Esophagus muscularis mucosa (tissue), 4 donors: ENCODE results near the gene PXN. TPM values are rescaled to one million over a fixed set of nuclear protein-coding genes. Genes with fewer than 3 reads are reported as not detected.

ENCODE experiments used
- DNase-seq: peaks from one replicate; pipeline ENCODE4 v3.0.0-alpha.2; 2017; ENCODE audit errors: extremely low spot score
- H3K27ac ChIP-seq, 4 donors: fragments of 200-600 bp; sonication (generic); replicated peaks in 1 of 4; 1 replicate in 3 of 4; 2 replicates in 1 of 4; pipeline ENCODE4 v1.5.1; 2016 to 2019; ENCODE audit warnings: mild to moderate bottlenecking in 1 of 4
- H3K27me3 ChIP-seq, 4 donors: fragments of 200-600 bp; sonication (generic); one replicate each; pipeline versions ENCODE4 v1.5.1 to v1.6.0; 2016 to 2019
- H3K36me3 ChIP-seq, 4 donors: fragments of 200-600 bp; sonication (generic); one replicate each; pipeline ENCODE4 v1.5.1; 2016 to 2019
- H3K4me1 ChIP-seq, 4 donors: fragments of 200-600 bp; sonication (generic); one replicate each; pipeline ENCODE4 v1.5.1; 2016 to 2019
- H3K4me3 ChIP-seq, 4 donors: fragments of 200-600 bp; sonication (generic); 1 replicate in 2 of 4; 2 replicates in 2 of 4; pipeline ENCODE4 v1.5.1; 2016 to 2019; ENCODE audit warnings: mild to moderate bottlenecking in 4 of 4, moderate library complexity in 1 of 4
- H3K9me3 ChIP-seq, 4 donors: fragments of 200-600 bp; sonication (generic); 1 replicate in 3 of 4; 2 replicates in 1 of 4; pipeline ENCODE4 v1.5.1; 2016 to 2019
- EP300 ChIP-seq: sonication (generic); formaldehyde crosslinking; IDR thresholded peaks from one replicate; pipeline ENCODE4 v1.6.1; 2017; ENCODE audit warnings: antibody characterized with exemption
- POLR2A ChIP-seq: fragments of 450-650 bp; IDR thresholded peaks from one replicate; pipeline ENCODE4 v1.6.1; 2017; ENCODE audit warnings: antibody characterized with exemption, moderate library complexity, mild to moderate bottlenecking, low read depth
- POLR2AphosphoS5 ChIP-seq, 2 donors: sonication (generic); formaldehyde crosslinking; IDR thresholded peaks; one replicate each; pipeline ENCODE4 v1.6.1; 2017; ENCODE audit warnings: antibody characterized with exemption in 2 of 2
- WGBS: methylation state at CpG from one replicate; pipeline ENCODE4 v1.1.5; 2018; 5-methylcytosine and 5-hydroxymethylcytosine counted together
- intact Hi-C: fragments of 100-400 bp; cut with DNase I; formaldehyde crosslinking; loops from one replicate; pipeline ENCODE4 v1.15.1; 2023
- total RNA-seq, 4 donors: library from RNA; depleted of rRNA; stranded (reverse); fragments of >200 nt; gene quantifications; one replicate each; pipeline versions ENCODE4 v1.1.0 to v1.2.1, GENCODE V29; 2016
- TF ChIP-seq, protein P1 (sequence below), 3 experiments: fragments of 200-600 bp in 2 of 3; fragments of 450-650 bp in 1 of 3; sonication (generic) in 2 of 3; IDR thresholded peaks; one replicate each; pipeline ENCODE4 v1.5.1; 2017 to 2019; ENCODE audit warnings: antibody characterized with exemption in 3 of 3, mild to moderate bottlenecking in 2 of 3, moderate library complexity in 1 of 3

The PXN gene
- total RNA-seq, 4 donors from 2014 or later = 51.9 to 89.4 (median 71.9) TPM

- Histone ChIP-seq H3K9me3 (no peaks in the 10 kb centered on the region), H3K4me3 (no peak overlapping the region), H3K36me3 (peaks cover 19 to 33% (median 27%) of the 10 kb centered on the region in 4 donors), H3K27me3 (no peaks in the 10 kb centered on the region), H3K27ac (no peak overlapping the region), H3K4me1 (peaks cover 0 to 9% (median 7%) of the 10 kb centered on the region in 4 donors)
- no peak for DNase-seq
- intact Hi-C loops = no loop called here
- WGBS = 92% methylated on average over 6 of the region's 10 CpGs
- TF ChIP-seq POLR2A (no peak), POLR2AphosphoS5 (IDR thresholded peaks at IDR 0.05) (no peak), EP300 (no peak)
- TF ChIP-seq, protein P1, sequence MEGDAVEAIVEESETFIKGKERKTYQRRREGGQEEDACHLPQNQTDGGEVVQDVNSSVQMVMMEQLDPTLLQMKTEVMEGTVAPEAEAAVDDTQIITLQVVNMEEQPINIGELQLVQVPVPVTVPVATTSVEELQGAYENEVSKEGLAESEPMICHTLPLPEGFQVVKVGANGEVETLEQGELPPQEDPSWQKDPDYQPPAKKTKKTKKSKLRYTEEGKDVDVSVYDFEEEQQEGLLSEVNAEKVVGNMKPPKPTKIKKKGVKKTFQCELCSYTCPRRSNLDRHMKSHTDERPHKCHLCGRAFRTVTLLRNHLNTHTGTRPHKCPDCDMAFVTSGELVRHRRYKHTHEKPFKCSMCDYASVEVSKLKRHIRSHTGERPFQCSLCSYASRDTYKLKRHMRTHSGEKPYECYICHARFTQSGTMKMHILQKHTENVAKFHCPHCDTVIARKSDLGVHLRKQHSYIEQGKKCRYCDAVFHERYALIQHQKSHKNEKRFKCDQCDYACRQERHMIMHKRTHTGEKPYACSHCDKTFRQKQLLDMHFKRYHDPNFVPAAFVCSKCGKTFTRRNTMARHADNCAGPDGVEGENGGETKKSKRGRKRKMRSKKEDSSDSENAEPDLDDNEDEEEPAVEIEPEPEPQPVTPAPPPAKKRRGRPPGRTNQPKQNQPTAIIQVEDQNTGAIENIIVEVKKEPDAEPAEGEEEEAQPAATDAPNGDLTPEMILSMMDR (IDR thresholded peaks at IDR 0.05) = no peak
Measured at GRCh38 chr12:120206228-120206627, 59.3 kb downstream of the PXN start.

GRCh38 chr12:120204171-120204570 lies 61.4 kb downstream of the PXN start:
- H3K27me3 ChIP-seq = no peaks in the 10 kb centered on the region
- 95% methylated on average over 7 of the region's 7 CpGs for WGBS
- no peak overlapping the region for H3K4me3 ChIP-seq
- H3K4me1 ChIP-seq = peaks cover 13 to 22% (median 20%) of the 10 kb centered on the region in 4 donors
- H3K36me3 ChIP-seq = peaks cover 9 to 16% (median 13%) of the 10 kb centered on the region in 4 donors
- TF ChIP-seq EP300 (no peak), POLR2A (no peak), POLR2AphosphoS5 (IDR thresholded peaks at IDR 0.05) (no peak)
- TF ChIP-seq, protein P1 (IDR thresholded peaks at IDR 0.05) = no peak
- intact Hi-C loops = no loop called here
- no peak for DNase-seq
- H3K9me3 ChIP-seq = no peaks in the 10 kb centered on the region
- H3K27ac ChIP-seq = no peak overlapping the region

GRCh38 chr12:120200364-120200800 lies 65.1 kb downstream of the PXN start:
- no peak for DNase-seq
- peaks cover 18 to 56% (median 45%) of the 10 kb centered on the region in 4 donors for H3K4me1 ChIP-seq
- WGBS = 5% methylated on average over 15 of the region's 16 CpGs
- TF ChIP-seq POLR2A (no peak), POLR2AphosphoS5 (IDR thresholded peaks at IDR 0.05) (no peak), EP300 (no peak)
- TF ChIP-seq, protein P1 (IDR thresholded peaks at IDR 0.05) = no peak
- peak overlapping the region; percentile 81 to 98 (median 84) for H3K4me3 ChIP-seq
- H3K9me3 ChIP-seq = no peaks in the 10 kb centered on the region
- no peaks in the 10 kb centered on the region for H3K27me3 ChIP-seq
- H3K27ac ChIP-seq = peak overlapping the region; percentile 79 to 89 (median 87)
- intact Hi-C loops = no loop called here
- H3K36me3 ChIP-seq = peaks cover 26 to 44% (median 35%) of the 10 kb centered on the region in 4 donors

- Histone ChIP-seq H3K27me3 (no peaks in the 10 kb centered on the region), H3K36me3 (peaks cover 26 to 44% (median 35%) of the 10 kb centered on the region in 4 donors), H3K4me1 (peaks cover 23 to 62% (median 51%) of the 10 kb centered on the region in 4 donors), H3K27ac (peak overlapping the region; percentile 79 to 89 (median 87)), H3K4me3 (peak overlapping the region; percentile 81 to 98 (median 84)), H3K9me3 (no peaks in the 10 kb centered on the region)
- intact Hi-C loops = no loop called here
- no peak for TF ChIP-seq POLR2A
- TF ChIP-seq POLR2AphosphoS5 (IDR thresholded peaks at IDR 0.05) = peak; percentile 42 to 70
- 33% methylated on average over 6 of the region's 12 CpGs for WGBS
- no peak for DNase-seq
Measured at GRCh38 chr12:120199595-120200306, 65.8 kb downstream of the PXN start.

DNA sequence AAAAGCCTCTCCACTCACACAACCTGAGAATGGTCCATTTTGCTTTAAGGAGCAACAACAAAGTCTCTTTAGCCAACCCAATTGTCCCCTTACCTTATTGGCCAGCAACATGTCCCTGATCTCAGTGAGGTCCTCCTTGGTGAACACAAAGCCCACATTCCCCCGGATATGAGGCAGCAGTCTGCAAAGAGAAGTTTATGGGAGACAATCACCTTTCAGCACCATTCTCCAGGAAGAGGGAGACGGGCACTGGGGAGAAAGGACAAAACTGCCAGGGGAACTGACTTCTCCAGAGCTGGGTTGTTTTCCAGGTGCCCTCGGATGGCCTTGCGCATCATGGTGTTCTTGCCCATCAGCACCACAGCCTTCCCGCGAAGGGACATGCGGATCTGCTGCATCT lies 66.5 kb downstream of the PXN start:
- 74% methylated on average over 6 of the region's 7 CpGs for WGBS
- Histone ChIP-seq H3K27ac (peak overlapping the region; percentile 79 to 89 (median 87)), H3K27me3 (no peaks in the 10 kb centered on the region), H3K4me1 (peaks cover 23 to 66% (median 53%) of the 10 kb centered on the region in 4 donors), H3K4me3 (peak overlapping the region; percentile 81 to 98 (median 84)), H3K36me3 (peaks cover 26 to 44% (median 35%) of the 10 kb centered on the region in 4 donors), H3K9me3 (no peaks in the 10 kb centered on the region)
- TF ChIP-seq, protein P1 (IDR thresholded peaks at IDR 0.05) = no peak
- TF ChIP-seq POLR2A = no peak
- TF ChIP-seq EP300 = no peak
- no peak for TF ChIP-seq POLR2AphosphoS5 (IDR thresholded peaks at IDR 0.05)
- DNase-seq = no peak
- intact Hi-C loops = no loop called here
